Stimulated activated CD4-positive, alpha-beta T cell treated with anti-CD3 and anti-CD28 coated beads, Interleukin-12 subunit alpha, Interleukin-12 subunit beta, amount 100 ng/mL, for 4 hours (primary cell): ENCODE data around the gene TPP2.

ENCODE experiments used
- DNase-seq: peaks from one replicate; pipeline ENCODE4 v3.0.0-alpha.2; 2020

The TPP2 gene

GRCh38 chr13:102596147-102597028, at the start of gene TPP2:
TSS of gene TPP2 (plus strand) at chr13:102596986. CDS start at chr13:102597039, 53 bp downstream.
- DNase-seq, result peak; percentile 98

DNA sequence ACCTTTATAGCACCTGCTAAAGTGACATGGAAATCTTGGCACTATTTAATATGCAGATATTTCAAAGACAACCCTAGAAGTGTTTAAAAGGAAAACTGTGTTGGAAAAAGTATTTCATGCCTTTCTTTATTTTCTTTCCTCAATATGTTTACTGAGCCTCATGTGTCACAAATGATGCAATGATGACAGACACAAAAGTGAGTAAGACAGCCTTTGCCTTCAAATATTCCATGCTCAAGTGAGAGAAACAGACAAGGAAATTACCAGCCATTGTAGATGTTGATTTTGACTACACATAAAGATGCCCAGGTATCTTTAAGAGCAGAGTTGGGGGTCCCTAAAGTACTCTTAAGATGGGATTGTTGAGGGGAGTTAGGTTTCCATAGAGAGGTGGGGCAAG, 48.0 kb upstream of the TPP2 start:
- DNase-seq, result no peak

DNA sequence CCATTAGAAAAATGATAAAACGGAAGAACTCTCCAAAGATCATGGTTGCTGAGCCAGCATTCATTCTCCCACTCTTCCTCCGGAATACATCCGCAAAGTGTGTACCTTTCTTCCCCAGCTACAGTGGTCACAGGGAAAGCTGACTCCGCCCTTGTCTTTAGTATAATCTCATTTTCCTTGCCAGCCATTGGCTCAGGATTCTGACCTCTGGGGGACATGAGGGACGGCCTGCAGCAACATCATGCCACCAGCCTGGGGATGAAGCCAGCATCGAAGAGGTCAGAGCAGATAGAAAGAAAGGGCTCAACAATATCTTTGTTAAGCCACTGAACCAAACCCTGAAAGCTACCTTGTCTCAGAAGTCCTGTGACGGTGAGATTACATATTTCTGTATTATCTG, 46.3 kb upstream of the TPP2 start:
- DNase-seq, result no peak

DNA sequence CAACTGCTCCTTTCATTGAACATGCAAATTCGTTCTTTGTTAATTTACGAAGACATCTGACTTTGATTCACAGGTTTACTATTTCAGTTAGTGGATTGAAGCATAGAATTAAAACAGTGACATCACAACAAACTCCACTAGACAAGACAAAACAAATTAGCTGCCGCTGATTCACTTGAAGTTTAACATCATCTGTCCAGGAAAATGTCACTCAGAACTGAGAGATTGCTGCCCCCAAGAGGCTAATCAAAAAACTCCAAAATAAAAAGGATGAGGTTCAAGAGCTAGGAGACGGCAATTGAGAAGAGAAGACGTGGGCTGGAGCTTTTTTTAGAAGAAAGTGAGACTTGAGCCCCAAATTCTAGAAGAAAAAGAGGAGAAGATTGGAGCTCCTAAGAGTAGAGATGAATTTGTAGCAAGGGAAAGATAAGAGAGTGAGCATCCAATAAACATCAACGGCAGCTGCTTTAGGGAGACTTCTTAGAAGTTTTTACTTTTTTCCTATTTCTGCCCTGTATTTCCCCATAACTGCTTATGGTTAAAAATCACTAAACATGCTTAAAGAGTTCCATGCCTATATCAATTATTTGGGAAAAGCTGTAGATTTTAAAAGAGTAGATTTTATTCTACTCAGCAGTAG, 40.8 kb upstream of the TPP2 start:
- DNase-seq, result no peak

GRCh38 chr13:102556806-102557205, 40.0 kb upstream of the TPP2 start:
- no peak for DNase-seq

DNA sequence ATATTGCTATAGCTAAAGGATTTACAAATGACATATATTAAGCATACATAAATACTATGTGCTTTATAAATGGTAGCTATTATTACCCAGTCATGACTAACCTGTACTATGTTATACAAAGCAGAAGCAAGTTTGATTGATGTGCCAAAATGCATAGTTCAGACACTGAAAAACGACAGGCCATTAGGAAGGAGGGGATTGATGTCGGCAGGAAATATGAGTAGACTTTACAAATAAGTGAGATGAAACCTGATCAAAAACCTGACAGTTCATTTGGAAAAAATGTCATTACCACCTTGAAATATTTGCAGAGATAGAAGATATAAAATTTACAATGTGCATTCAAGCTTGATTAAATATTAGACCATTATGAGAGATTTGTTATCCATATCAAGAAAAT, 38.8 kb upstream of the TPP2 start:
- no peak for DNase-seq

DNA sequence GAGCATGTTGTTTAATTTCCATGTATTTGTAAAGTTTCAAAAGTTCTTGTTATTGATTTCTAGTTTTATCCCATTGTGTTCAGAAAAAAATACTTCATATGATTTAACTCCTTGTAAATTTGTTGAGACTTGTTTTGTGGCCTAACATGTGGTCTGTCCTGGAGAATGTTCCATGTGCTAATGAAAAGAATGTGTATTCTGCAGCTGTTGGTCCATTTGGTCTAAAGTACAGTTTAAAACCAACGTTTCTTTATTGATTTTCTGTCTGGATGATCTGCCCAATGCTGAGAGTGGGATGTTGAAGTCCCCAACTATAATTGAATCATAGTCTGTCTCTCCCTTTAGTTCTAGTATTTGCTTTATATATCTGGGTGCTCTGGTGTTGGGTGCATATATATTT, 34.9 kb upstream of the TPP2 start:
- no peak for DNase-seq

- DNase-seq, result no peak
Observed at GRCh38 chr13:102563267-102563666, 33.5 kb upstream of the TPP2 start.

GRCh38 chr13:102564564-102564963, 32.2 kb upstream of the TPP2 start:
- DNase-seq, result no peak

DNA sequence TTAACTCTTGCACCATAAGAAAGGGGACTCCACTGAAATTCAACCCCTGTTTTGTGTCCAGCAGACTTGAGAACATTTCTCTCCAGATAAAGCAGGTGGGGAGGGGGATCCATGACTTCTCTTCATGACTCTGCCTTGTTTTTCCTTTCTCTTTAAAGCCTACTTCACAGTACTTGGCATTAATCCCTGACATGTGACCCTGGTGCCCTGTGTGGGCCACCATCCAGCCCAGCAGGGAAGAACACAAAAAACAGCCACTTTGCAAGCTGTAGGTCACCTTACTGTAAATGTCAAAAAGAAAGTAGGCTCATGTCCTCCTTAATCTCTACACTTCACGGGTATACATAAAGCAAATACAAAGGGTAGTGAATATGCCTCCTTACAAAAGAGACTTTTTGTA, 30.3 kb upstream of the TPP2 start:
- no peak for DNase-seq

- DNase-seq, result no peak
Observed at GRCh38 chr13:102567857-102568256, 28.9 kb upstream of the TPP2 start.

DNA sequence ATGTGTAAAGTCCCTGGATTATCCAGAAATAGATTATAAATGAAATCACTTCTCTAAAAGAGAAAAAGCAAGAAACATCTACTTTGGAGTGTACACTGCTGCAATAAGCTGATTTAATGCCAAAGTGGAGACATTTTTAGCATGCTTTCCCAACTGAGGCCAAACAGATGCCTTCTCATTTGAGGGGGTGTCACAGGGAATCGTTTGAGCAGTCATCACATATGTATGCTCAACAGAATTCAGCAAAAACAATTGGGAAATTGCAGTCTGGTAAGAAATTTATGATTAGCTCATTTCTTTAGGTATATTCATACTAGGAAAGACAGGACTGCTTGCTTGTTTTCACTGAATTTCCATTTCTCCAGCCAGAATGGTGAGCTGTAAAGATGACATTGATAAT, 27.3 kb upstream of the TPP2 start:
- no peak for DNase-seq

- DNase-seq, result no peak
Observed at GRCh38 chr13:102571075-102571474, 25.7 kb upstream of the TPP2 start.

DNA sequence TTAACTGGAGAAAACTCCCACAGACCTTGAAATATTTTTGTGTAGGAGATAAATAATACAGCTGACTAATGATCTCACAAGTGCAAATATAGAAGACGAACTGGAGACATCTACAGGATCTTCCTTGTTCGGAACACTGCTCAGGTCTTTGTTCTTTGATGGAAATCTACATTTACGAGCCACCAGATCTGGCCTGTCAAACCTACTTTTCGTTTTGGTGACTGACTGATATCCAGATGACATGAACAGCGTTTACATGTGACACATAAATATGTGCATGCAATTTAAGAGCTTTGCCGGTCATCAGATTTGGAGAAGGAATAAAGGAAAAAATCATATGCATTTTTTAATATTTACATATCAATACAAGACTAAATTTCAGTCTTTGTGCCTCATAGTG, 24.5 kb upstream of the TPP2 start:
- no peak for DNase-seq

GRCh38 chr13:102580552-102581169, 16.1 kb upstream of the TPP2 start:
- no peak for DNase-seq

DNA sequence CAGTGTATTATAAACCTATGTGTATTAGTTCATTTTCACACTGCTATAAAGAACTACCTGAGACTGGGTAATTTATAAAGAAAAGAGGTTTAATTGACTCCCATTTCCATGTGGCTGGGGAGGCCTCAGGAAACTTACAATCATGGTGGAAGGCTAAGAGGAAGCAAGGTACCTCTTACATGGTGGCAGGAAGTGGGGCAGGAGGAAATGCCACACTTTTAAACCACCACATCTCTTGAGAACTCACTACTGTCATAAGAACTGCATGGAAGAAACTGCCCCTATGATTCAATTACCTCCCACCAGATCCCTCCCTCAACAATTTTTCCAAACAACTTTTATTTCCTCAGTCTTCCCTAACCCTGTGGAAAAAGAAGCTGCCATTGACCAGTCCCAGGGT, 14.5 kb upstream of the TPP2 start:
- no peak for DNase-seq

- DNase-seq, result no peak
Observed at GRCh38 chr13:102584434-102584833, 12.4 kb upstream of the TPP2 start.

- no peak for DNase-seq
Observed at GRCh38 chr13:102586615-102587014, 10.2 kb upstream of the TPP2 start.

- DNase-seq, result no peak
Observed at GRCh38 chr13:102587916-102588315, 8.9 kb upstream of the TPP2 start.

DNA sequence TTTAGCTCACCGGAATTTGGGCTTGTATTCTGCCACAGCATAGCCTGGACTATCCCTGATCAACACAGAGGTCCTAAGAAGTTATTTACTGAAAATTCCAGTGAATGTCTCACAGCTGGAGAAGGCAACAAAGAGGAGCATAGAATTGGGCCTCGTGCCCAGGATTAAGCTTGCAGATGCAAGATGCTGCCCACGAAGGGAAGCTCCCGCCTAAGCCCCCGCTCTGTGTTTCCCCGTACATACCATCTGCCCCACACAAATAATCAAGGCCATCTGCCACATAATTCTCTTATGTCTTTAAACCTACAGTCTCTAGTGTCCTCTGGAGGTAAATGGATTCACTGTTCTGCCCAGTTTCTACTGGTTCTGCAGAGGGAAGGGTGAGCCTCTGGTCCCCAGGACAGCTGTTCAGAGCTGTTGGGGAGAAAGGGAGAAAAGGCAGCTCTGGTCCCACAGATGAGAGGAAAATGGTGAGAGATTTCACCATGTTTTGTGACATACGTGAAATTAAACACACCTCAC, 7.4 kb upstream of the TPP2 start:
- DNase-seq, result no peak

DNA sequence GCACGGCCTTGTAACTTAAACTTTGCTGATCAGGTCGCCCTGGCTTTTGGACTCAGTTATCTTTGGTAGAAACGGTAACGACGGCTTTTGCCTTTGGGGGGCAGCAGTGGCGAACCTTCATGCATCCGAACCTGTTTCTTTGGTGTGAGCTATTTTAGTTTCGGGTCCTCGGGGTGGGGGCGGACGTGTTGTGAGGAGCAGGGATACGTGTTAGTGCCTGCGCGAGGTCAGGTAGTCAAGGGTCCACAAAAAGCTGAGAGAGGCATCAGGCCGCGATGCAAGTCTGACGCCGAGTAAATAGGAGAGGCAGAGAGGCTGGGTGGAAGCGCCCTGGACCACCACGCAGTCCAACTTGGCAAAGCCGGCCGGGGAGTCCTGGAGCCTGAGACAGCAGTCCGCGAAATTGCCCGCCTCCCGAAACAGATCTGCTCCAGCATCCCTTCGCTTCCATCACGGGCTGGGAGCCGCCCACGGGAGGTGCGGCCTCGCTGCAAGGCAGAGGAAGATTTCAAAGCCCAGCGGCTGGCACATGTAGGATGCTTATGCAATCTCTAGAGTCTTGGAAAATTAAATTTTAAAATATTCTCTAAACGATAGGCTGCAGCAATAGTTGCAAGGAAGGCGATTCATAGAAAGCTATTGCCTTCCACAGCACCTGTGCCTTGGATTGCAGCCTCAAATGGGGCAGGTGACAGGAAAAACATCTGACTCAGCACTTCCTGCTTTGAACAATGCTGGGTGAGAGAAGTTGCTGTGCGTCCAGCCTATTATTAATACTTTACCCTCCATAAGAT, 4.6 kb upstream of the TPP2 start:
- DNase-seq, result peak; percentile 72

DNA sequence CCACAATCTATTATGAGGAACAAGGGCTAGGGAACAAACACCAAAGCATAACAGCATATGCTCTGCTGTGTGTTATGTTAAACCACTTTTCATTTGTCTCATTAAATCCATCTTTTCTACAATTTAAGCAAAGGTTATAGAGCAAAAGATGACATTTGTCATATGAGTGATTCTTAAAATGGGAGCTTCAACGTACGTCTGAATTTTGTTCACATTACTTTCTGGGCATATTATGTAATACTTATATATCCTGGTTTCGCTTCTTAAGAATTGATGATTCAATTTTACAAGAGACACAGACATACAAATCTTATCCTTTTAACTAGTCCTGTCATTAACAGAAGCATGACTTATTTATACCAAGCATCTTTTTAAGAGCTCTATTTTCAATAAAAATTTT, 3.3 kb upstream of the TPP2 start:
- no peak for DNase-seq
